HEK293T (cell line): ENCODE measurements around the gene SMOC2.

Experiments
- ARNT ChIP-seq: fragments of 450-650 bp; IDR thresholded peaks from 2 replicates; pipeline ENCODE4 v1.6.1; 2017; ENCODE audit warnings: mild to moderate bottlenecking
- BHLHE40 ChIP-seq: fragments of 450-650 bp; IDR thresholded peaks from 2 replicates; pipeline ENCODE4 v1.6.1; 2016; ENCODE audit warnings: mild to moderate bottlenecking, moderate library complexity, borderline replicate concordance
- HDGF ChIP-seq: fragments of 450-650 bp; IDR thresholded peaks from 2 replicates; pipeline ENCODE4 v1.6.1; 2017; ENCODE audit warnings: antibody characterized with exemption, borderline replicate concordance
- NFRKB ChIP-seq: fragments of 450-650 bp; IDR thresholded peaks from 2 replicates; pipeline ENCODE4 v1.6.1; 2016; ENCODE audit warnings: mild to moderate bottlenecking, moderate library complexity
- SP1 ChIP-seq: fragments of 450-650 bp; IDR thresholded peaks from 2 replicates; pipeline ENCODE4 v1.6.1; 2017
- SUZ12 ChIP-seq: fragments of 450-650 bp; IDR thresholded peaks from 2 replicates; pipeline ENCODE4 v1.6.1; 2016; ENCODE audit warnings: mild to moderate bottlenecking
- TARDBP ChIP-seq: fragments of 450-650 bp; IDR thresholded peaks from 2 replicates; pipeline ENCODE4 v1.6.1; 2016

- TF ChIP-seq SP1 (no peak), BHLHE40 (no peak), SUZ12 (no peak), ARNT (no peak), HDGF (no peak), TARDBP (no peak), NFRKB (no peak)
Observed at GRCh38 chr6:168615837-168616236, 174.9 kb downstream of the SMOC2 start.
